Fibroblast of villous mesenchyme (primary cell): ENCODE results near the gene TPPP. TPM values are rescaled to one million over a fixed set of nuclear protein-coding genes. Genes with fewer than 3 reads are reported as not detected.
A peak's percentile ranks its signal among the peaks of the same experiment; 100 is the strongest.
"Not testable (repeated sequence)": the region's sequence is repeated elsewhere in the genome, so short reads cannot be mapped to it uniquely, and the experiment has no call there.

Source experiments
- DNase-seq: peaks from one replicate; pipeline ENCODE4 v3.0.0-alpha.2; 2010; ENCODE audit warnings: low read depth
- H3K4me3 ChIP-seq: 2 replicates; pipeline ENCODE4 v1.5.1; 2011; ENCODE audit warnings: low read depth, mild to moderate bottlenecking, low read length
- total RNA-seq: library from RNA; depleted of rRNA; stranded (reverse); fragments of >200 nt; gene quantifications from 2 replicates; pipeline ENCODE4 v1.2.3, GENCODE V29; 2012
- TF ChIP-seq, protein P1 (sequence below): IDR thresholded peaks from 2 replicates; pipeline ENCODE4 v1.5.1; 2012; ENCODE audit warnings: low read depth, mild to moderate bottlenecking, low read length; ENCODE audit not compliant: insufficient read depth

Gene TPPP
- total RNA-seq, 1 donor: under 0.01 TPM

DNA sequence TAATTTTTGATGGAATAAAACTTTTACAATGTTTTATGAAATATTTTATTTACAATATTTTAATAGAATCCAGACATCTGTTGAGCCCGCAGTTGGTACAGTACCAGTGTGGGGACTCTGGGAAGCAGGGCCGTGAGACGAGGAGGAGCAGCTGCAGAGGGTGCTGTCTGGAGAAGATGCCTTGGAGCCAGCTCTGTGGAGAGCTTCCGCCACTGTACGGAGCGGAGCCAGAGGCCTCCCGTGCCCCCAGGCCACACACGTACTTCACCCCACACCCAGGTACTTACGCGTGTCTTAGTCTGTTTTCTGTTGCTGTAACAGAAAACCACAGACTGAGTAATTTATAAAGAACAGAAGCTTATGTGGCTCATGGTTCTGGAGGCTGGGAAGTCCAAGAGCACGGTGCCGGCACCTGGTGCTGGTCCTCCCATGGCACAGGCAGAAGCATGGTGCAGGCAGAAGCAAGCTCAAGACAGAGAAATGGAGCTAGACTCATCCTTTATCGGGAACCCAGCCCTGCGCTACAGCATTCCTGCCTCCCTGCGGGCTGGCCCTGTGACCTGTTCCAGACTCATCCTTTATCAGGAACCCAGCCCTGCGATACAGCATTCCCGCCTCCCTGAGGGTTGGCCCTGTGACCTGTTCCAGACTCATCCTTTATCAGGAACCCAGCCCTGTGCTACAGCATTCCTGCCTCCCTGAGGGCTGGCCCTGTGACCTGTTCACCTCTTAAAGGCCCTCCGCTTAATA, 57.7 kb downstream of the TPPP start:
- no peak overlapping the region for H3K4me3 ChIP-seq
- TF ChIP-seq, protein P1, sequence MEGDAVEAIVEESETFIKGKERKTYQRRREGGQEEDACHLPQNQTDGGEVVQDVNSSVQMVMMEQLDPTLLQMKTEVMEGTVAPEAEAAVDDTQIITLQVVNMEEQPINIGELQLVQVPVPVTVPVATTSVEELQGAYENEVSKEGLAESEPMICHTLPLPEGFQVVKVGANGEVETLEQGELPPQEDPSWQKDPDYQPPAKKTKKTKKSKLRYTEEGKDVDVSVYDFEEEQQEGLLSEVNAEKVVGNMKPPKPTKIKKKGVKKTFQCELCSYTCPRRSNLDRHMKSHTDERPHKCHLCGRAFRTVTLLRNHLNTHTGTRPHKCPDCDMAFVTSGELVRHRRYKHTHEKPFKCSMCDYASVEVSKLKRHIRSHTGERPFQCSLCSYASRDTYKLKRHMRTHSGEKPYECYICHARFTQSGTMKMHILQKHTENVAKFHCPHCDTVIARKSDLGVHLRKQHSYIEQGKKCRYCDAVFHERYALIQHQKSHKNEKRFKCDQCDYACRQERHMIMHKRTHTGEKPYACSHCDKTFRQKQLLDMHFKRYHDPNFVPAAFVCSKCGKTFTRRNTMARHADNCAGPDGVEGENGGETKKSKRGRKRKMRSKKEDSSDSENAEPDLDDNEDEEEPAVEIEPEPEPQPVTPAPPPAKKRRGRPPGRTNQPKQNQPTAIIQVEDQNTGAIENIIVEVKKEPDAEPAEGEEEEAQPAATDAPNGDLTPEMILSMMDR: no peak

GRCh38 chr5:634191-634590, 59.0 kb downstream of the TPPP start:
- TF ChIP-seq, protein P1: no peak
- DNase-seq: no peak
- no peak overlapping the region for H3K4me3 ChIP-seq

More for the DNA sequence above, 57.7 kb downstream of the TPPP start:
- no peak for DNase-seq

- no peak overlapping the region for H3K4me3 ChIP-seq
Measured at GRCh38 chr5:633501-633955, 59.6 kb downstream of the TPPP start.

GRCh38 chr5:628351-629205, 64.6 kb downstream of the TPPP start:
- not testable (repeated sequence) for H3K4me3 ChIP-seq

More at GRCh38 chr5:633501-633955, 59.6 kb downstream of the TPPP start:
- TF ChIP-seq, protein P1: no peak
- DNase-seq: peak; percentile 8

DNA sequence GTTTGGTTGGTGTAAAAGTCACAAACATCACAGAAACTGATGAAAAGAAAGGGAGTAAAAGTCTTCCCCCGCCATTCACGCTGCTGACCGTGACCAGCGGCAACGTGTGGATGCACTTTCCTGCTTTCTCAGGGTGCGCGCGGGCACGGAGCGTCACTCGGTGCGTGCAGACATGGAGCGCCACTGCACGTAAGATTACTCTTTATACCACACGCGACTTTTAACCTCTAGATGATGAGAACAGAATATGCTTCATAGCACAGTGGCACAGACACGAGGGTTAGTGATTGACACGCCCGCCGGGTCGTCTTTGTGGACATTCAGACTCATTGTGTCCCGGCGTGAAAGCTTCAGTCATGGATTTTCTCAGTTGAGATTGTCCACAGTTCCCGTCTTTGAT, 65.3 kb downstream of the TPPP start:
- TF ChIP-seq, protein P1: no peak
- DNase-seq: no peak
- H3K4me3 ChIP-seq: no peak overlapping the region

More at GRCh38 chr5:628351-629205, 64.6 kb downstream of the TPPP start:
- DNase-seq: not testable (repeated sequence)

DNA sequence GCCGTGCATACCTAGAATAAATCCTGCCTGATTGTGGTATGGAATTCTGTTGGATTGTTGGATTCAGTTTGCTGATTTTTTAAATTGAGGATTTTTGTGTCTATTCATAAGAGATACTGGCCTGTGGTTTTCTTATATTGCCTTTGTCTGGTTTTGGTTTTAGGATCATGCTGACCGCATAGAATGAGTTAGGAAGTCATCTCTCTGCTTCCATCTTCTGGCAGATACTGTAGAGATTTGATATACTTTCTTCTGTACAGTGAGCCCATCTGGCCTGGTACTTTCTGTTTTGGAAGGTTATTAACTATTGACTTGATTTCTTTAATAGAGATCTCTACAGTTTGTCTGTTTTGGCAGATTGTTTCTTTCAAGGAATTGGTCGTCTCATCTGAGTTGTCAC, 66.3 kb downstream of the TPPP start:
- TF ChIP-seq, protein P1: no peak
- DNase-seq: peak; percentile 13
- no peak overlapping the region for H3K4me3 ChIP-seq

GRCh38 chr5:625516-625915, 67.6 kb downstream of the TPPP start:
- TF ChIP-seq, protein P1: no peak
- DNase-seq: no peak
- H3K4me3 ChIP-seq: no peak overlapping the region
